Epithelial cell of esophagus (primary cell): ENCODE measurements around the gene KRT16.

ENCODE experiments used
- DNase-seq: peaks from one replicate; pipeline ENCODE4 v3.0.0; 2010; ENCODE audit warnings: low read depth
- H3K4me3 ChIP-seq: 2 replicates; pipeline ENCODE4 v1.5.1; 2011; ENCODE audit warnings: mild to moderate bottlenecking, low read length, control low read depth
- TF ChIP-seq, protein P1 (sequence below): IDR thresholded peaks from 2 replicates; pipeline ENCODE4 v1.5.1; 2011; ENCODE audit warnings: low read depth, mild to moderate bottlenecking, low read length, control low read depth, inconsistent platforms; ENCODE audit not compliant: insufficient read depth; ENCODE audit errors: missing control alignments

KRT16 gene

DNA sequence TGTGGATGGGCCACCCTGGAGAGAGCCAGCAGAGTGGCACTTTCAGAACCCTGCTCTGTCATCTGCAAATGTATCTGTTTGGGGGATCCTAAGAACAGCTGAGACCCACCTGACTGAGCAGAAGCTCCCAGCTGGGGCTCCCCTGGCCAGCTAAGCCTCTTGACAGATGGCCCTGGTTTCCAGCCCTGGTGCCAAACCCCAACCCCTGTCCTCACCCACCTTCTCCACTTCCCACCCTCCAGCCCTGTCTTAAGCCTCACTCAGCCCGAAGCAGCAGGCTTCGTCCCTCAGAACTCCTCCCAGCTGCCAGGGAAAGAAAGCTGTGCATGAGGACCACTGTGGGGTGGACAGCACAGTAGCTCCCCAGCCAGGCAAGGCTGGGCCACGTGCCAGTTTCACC lies 37.2 kb downstream of the KRT16 start:
- no peak for DNase-seq
- no peak overlapping the region for H3K4me3 ChIP-seq
- TF ChIP-seq, protein P1, sequence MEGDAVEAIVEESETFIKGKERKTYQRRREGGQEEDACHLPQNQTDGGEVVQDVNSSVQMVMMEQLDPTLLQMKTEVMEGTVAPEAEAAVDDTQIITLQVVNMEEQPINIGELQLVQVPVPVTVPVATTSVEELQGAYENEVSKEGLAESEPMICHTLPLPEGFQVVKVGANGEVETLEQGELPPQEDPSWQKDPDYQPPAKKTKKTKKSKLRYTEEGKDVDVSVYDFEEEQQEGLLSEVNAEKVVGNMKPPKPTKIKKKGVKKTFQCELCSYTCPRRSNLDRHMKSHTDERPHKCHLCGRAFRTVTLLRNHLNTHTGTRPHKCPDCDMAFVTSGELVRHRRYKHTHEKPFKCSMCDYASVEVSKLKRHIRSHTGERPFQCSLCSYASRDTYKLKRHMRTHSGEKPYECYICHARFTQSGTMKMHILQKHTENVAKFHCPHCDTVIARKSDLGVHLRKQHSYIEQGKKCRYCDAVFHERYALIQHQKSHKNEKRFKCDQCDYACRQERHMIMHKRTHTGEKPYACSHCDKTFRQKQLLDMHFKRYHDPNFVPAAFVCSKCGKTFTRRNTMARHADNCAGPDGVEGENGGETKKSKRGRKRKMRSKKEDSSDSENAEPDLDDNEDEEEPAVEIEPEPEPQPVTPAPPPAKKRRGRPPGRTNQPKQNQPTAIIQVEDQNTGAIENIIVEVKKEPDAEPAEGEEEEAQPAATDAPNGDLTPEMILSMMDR = no peak

DNA sequence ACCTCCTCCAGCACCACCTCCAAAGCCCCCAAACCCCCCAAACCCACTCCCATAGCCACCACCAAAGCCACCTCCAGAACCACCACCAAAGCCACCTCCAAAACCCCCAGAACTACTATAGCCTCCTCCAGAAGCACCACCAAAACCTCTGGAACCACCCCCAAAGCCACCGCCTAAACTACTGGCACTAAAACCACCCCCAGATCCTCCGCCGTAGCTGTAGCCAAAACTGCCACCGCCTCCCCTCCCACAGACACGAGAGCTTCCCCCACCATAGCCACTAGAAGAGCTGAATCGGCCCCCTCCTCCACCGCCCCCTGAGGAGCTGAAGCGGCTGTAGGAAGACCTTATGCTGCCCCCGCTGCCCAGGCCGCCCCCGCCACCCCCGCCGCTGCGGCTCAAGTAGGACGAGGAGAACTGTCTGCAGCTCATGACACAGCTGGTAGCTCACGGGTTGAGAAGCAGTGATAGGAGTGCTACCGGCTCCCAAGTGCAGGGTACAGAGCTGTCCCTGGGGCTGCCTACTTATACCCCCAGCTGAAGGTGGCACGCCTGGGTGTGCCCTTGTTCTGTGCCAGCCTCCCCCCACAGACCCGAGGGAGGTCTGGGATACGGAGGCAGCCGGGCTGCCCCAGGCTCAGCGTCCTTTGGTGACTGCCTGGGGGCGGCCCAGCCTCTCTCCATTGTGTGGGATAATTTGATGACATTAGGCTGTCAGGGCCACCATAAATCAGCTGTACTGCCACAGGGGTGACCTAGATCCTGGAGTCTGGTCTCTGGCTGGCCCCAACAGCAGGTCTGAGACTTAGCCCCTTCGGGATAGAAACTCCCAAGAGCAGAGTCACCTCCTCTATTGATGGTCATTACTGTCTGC lies 40.8 kb downstream of the KRT16 start, which contains the start of gene KRT9:
TSS of gene KRT9 (minus strand) at position 499 of the 874 bp plus-strand sequence. CDS start at position 432, 67 bp downstream.
- no peak for DNase-seq
- TF ChIP-seq, protein P1 = no peak
- no peak within 1 kb of the TSS for H3K4me3 ChIP-seq

DNA sequence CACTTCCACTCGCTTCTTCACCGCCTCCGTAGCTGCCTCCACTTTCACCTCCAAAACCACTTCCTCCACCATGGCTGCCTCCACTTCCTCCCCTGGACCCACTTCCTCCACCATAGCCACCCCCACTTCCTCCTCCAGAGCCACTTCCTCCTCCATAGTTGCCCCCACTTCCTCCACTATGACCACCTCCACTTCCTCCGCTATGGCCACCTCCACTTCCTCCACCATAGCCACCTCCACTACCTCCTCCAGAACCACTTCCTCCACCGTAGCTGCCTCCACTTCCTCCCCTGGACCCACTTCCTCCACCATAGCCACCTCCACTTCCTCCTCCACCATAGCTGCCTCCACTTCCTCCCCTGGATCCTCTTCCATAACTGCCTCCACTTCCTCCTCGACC lies 45.2 kb downstream of the KRT16 start:
- TF ChIP-seq, protein P1 = no peak
- H3K4me3 ChIP-seq = no peak overlapping the region
- DNase-seq = no peak

DNA sequence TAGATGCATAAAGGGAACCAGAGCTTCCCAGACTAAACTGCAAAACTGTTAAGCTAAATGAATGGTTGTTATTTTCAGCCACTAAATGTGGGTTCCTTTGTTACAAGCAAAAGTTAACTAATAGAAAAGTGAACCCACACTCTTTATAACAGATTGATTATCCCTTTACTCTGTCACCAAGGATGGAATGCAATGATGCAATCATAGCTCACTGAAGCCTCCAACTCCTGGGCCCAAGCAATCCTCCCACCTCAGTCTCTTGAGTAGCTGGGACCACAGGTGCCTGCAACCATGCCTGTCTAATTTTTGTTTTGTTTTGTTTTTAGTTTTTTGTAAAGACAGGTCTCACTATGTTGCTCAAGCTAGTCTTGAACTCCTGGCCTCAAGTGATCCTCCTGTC lies 47.2 kb downstream of the KRT16 start:
- TF ChIP-seq, protein P1 = no peak
- H3K4me3 ChIP-seq = no peak overlapping the region
- no peak for DNase-seq

DNA sequence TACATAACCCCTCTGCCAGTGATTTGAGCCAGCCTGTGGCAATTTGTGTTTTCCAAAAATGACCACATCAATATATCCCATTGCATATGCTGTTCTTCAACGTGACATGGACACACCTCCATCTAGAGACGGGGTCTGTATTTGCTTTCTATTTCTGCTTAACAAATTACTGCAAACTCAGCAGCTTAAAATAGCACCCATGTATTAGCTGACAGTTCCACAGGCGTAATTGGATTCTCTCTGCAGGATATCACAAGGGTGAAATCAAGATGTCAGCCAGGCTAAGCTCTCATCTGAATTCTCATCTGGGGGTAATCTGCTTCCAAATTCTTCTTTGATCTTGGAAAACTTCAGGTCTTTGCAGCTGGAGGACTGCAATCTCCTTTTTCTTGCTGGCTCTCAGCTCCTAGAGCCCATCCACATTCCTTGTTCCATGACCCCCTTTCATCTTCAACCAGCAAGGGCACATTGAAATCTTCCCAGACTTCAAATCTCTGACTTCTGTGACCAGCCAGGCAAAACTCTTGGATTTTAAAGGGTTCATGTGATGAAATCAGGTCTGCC lies 48.9 kb downstream of the KRT16 start:
- no peak for DNase-seq
- TF ChIP-seq, protein P1 = no peak
- no peak overlapping the region for H3K4me3 ChIP-seq

DNA sequence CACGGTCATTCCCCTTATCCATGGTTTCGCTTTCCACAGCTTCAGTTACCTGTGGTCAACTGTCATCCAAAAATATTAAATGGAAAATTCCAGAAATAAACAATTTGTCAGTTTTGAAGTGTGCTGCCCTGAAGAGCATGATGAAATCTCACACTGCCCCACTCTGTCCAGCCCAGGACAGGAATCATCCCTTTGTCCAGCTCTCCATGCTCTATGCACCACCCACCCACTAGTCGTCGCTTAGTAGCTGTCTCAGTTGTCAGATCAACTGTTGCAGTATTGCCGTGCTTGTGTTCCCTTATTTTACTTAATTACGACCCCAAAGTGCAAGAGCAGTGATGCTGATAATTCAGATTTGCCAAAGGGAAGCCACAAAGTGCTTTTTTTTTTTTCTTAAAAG lies 51.0 kb downstream of the KRT16 start:
- no peak overlapping the region for H3K4me3 ChIP-seq
- TF ChIP-seq, protein P1 = no peak
- DNase-seq = no peak
